ENCODE data around the gene METTL1. TPM values are rescaled to one million over a fixed set of nuclear protein-coding genes. Genes with fewer than 3 reads are reported as not detected.

Gene METTL1
- total and polyA plus RNA-seq, 7 donors: 3.8 to 16.7 (median 9.3) TPM

- H3K4me1 ChIP-seq: peaks cover 0 to 41% (median 37%) of the 10 kb centered on the region in 4 donors
- H3K27ac ChIP-seq: peak overlapping the region; percentile 66 to 90 (median 88)
- no peak for DNase-seq
- H3K4me3 ChIP-seq: peak overlapping the region in 3 of 4 donors; percentile 67 to 76 (median 70)
- 0 to 3% methylated on average over 5 of the region's 5 CpGs for WGBS, 2 donors
- H3K27me3 ChIP-seq: no peaks in the 10 kb centered on the region
- TF ChIP-seq EP300 (IDR thresholded peaks at IDR 0.05) (no peak), POLR2A (IDR thresholded peaks at IDR 0.05) (no peak), POLR2AphosphoS5 (IDR thresholded peaks at IDR 0.05) (no peak), CTCF (IDR thresholded peaks at IDR 0.05) (no peak)
- no peaks in the 10 kb centered on the region for H3K9me3 ChIP-seq
- intact Hi-C loops (cut with DNase I): no loop called here
- H3K36me3 ChIP-seq: peaks cover 0 to 39% (median 12%) of the 10 kb centered on the region in 4 donors
These were observed 19.3 kb downstream of the METTL1 start for GRCh38 chr12:57752668-57753000.

GRCh38 chr12:57751788-57752667, 19.9 kb downstream of the METTL1 start, which contains the start of gene CDK4:
Gene CDK4, minus strand, starts transcription at chr12:57752310. Its CDS starts 593 bp downstream, at chr12:57751717.
- H3K4me1 ChIP-seq: peaks cover 0 to 41% (median 36%) of the 10 kb centered on the region in 4 donors
- H3K4me3 ChIP-seq: peak within 1 kb of the TSS; percentile 56 to 76 (median 68)
- peak within 1 kb of the TSS; percentile 86 to 91 (median 90) for H3K27ac ChIP-seq
- 0% methylated on average over 58 of the region's 58 CpGs for WGBS, 2 donors
- H3K9me3 ChIP-seq: no peaks in the 10 kb centered on the region
- H3K36me3 ChIP-seq: peaks cover 0 to 40% (median 17%) of the 10 kb centered on the region in 4 donors
- TF ChIP-seq CTCF (IDR thresholded peaks at IDR 0.05) (no peak), POLR2A (IDR thresholded peaks at IDR 0.05) (peak; percentile 51 to 73), EP300 (IDR thresholded peaks at IDR 0.05) (peak in 2 of 4 donors; percentile 35 to 86), POLR2AphosphoS5 (IDR thresholded peaks at IDR 0.05) (peak; percentile 73 to 93 (median 86))
- peak; percentile 100 for DNase-seq
- no peaks in the 10 kb centered on the region for H3K27me3 ChIP-seq
- intact Hi-C loops (cut with DNase I): no loop called here

GRCh38 chr12:57751432-57751787, 20.5 kb downstream of the METTL1 start:
- peak overlapping the region; percentile 86 to 91 (median 90) for H3K27ac ChIP-seq
- H3K4me1 ChIP-seq: peaks cover 0 to 39% (median 33%) of the 10 kb centered on the region in 4 donors
- 13 to 17% methylated on average over 8 of the region's 8 CpGs for WGBS, 2 donors

More at GRCh38 chr12:57751432-57751787, 20.5 kb downstream of the METTL1 start:
- H3K27me3 ChIP-seq: no peaks in the 10 kb centered on the region
- no peaks in the 10 kb centered on the region for H3K9me3 ChIP-seq
- peak overlapping the region; percentile 56 to 76 (median 68) for H3K4me3 ChIP-seq
- intact Hi-C loops (cut with DNase I): no loop called here
- no peak for TF ChIP-seq POLR2AphosphoS5 (IDR thresholded peaks at IDR 0.05)
- no peak for TF ChIP-seq CTCF (IDR thresholded peaks at IDR 0.05)
- TF ChIP-seq EP300 (IDR thresholded peaks at IDR 0.05): no peak
- no peak for TF ChIP-seq POLR2A (IDR thresholded peaks at IDR 0.05)
- H3K36me3 ChIP-seq: peaks cover 0 to 46% (median 20%) of the 10 kb centered on the region in 4 donors
- peak; percentile 63 for DNase-seq

Measured in sigmoid colon (tissue), 7 donors.